Glomerular visceral epithelial cell (primary cell): ENCODE data around the gene PNPLA2.

Experiments
- DNase-seq: peaks from one replicate; pipeline ENCODE4 v3.0.0-alpha.2; 2016; ENCODE audit errors: extremely low spot score

The PNPLA2 gene

DNA sequence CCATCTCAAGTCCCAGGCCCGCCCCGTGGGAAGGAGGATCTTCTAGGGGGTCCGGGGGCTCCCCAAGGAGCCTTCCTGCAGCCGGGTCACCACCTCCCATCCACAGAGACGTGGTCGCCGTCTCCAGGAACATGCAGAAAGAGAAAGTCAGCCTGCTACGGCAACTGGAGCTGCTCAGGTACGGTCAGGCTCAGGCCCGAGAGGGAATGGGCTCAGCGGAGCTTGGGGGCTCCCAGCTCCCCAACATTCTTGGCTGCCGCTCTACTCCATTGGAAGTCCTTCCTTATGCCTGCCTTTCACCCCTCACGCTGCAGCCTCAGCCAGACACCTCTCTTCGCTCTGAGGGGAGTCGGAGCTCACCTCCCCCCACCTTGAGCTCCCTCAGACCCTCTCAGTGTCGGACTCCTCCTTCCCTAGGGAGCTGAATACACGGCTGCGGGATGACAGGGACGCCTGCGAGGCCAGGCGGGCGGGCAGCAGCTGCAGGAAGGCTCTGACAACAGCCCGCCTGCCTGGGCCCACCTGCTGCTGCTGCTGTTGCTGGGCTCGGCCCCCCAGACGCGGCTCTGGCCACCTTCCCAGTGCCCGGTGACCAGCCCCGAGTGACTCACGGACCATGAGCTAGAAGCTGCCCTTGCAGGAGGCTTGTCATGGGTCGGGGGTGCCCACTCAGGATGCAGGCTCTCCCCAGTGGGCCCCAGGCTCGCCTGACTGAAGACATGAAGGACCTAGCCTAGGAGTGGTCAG, 12.6 kb downstream of the PNPLA2 start:
- DNase-seq: peak; percentile 83

DNA sequence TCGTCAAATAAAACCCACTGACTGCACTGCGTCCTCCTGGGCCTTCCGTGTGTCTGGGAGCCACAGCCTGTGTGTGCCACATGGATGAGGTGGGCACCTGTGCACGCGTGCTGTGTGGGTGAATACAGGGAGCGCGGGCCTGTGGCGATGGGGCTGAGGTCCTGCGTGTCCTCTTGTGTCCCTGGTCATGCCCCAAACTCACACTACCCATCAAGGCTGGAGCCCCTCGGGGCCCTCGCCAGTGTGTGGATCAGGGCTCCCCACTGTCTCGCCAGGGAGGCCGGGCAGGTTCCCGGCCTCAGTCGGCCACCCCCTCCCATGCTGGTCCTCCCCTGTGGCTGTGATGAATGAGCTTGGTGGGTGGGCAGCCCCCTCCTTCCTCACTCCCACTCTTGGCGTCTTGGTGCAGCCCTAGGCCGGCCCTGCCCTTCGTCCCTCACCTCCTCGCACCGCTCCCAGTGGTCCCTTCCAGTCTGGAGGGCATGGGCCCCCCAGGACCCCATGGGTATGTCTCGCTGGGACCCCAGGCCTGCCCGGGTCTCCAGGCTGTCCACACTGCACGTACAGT, 13.3 kb downstream of the PNPLA2 start:
- DNase-seq: no peak

DNA sequence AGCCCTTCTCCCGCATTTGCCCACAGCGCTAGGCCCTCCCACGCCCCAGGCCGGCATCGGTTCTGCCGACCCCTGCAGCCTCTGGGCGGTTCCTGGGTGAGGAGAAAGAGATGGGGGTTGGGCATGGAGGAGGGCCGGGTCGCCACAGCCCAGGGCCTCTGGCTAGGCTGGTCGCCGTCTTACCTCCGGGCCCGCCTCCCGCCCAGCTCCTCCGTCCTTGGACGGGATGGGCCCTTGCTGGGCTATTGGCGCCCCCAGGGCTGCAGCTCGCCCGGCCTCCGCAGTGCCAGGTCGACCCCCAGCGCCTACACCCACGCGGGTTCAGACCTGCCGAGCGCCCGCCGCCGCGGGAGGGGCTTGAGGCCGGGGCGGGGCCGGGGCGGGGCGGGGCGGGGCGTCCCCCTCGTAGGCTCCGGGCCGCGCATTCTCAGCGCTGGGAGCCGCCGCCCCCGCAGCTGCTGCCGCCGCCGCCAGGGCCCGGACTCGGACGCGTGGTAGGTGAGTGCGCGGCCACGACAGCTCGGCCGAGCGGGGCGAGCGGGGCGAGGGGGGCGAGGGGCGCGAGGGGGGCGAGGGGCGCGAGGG, 13.9 kb downstream of the PNPLA2 start, which contains the start of gene CD151:
Gene CD151 (plus strand): TSS at position 424 of the 585 bp plus-strand sequence. CDS start 3,118 bp downstream, outside the sequence.
- peak; percentile 72 for DNase-seq

DNA sequence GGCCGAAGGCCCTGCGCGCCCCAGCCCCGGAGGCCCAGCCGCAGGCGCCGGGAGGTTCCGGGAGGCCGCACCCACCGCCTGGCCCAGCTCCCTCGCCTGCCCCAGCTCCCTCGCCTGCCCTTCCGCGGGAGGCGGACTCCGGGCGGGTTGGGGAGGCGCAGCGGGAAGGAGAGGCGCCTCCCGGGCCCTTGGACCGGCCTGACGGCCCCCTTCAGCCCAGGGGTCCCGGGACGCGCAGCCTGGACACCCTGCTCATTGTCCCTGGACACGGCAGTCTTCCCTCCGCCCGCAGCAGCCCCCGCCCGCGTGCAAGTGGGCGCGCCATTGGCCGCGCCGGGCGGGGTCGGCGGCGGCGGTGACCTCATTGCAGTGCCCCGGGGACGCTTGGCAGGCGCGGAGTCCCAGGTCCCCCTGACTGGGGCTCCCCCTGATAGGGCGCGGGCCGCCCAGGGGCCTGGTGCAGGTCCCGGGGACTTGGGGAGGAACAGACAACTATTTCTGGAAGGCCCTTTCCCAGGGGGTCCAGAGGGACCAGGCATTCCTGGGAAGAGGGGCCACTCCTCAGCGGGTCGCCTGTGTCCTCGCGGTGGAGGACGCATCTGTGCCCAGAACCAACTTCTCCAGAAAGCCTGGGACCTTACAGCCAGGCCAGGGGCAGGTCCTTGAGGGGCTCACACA, 14.5 kb downstream of the PNPLA2 start:
- peak; percentile 63 for DNase-seq

DNA sequence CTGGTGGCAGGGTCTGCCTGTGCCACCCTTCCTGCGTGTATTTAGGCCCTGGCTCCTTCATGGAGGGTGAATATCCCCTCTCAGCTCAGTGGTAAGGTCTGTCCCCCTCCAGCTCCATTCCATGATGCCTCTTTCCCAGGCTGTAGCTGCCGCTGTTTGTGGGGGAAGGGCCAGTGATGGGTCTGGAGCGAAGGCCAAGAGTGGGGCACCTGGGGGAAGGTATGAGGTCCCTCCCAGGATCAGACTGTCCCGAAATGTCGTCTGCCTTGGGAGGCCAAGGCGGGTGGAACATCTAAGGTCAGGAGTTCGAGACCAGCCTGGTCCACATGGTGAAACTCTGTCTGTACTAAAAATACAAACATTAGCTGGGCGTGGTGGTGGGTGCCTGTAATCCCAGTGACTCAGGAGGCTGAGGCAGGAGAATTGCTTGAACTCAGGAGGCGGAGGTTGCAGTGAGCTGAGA, 15.2 kb downstream of the PNPLA2 start:
- no peak for DNase-seq

DNA sequence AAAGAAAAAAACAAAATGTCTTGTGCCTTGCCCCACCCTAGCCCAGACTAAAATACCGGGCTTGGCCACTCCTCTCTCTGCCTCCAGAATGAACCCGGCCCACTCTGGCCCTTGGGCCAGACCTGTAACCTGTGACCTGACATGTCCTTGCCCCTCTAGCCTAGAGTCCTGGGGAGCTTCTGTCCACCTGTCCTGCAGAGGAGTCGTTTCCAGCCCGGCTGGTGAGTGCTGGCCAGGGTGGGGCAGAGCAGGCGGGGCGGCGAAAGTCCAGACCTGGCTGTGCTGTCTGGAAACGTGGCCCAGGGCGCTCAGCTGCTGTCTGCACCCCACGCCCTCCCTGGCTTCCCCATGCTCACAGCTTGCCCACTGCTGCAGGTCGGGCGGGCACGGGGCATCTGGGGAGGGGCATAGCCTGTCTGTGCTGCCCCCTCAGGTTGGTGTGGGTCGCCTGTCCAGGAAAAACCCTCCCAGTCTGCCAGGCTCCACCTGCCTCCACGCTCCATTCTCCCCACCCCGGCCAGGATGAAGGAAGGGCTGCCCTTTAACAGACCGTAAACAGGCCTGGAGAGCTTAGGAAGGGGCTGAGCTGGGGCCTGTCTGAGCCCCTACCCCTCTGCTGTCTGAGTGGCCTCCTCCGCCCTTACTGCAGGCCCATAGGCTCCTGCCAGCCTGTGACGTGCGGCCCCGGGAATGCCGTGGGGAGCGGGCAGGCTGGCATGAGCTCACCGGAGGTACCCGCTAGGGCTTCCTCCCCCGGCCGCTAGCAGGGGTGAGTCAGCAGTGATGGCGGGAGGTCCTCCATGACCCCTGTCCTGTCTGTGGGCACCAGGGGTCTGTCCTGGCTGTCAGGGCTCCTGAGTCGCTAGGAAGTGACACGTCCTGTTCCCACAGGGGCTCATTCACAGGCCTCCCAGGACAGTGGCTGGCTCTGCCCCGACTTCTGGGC, 15.9 kb downstream of the PNPLA2 start:
- DNase-seq: peak; percentile 97

DNA sequence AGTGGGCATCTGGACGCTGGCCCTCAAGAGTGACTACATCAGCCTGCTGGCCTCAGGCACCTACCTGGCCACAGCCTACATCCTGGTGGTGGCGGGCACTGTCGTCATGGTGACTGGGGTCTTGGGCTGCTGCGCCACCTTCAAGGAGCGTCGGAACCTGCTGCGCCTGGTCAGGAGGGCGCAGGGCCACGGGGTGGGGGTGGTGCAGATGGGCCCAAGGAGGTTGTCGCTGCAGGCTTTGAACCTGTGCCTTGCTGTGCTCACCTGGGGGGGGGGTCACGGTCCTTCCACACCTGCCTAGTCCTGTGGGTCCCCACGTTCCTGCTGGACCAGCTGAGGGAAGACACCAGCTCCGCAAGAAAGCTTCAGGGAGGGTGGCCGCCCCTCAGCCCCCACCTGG, 17.6 kb downstream of the PNPLA2 start:
- no peak for DNase-seq

DNA sequence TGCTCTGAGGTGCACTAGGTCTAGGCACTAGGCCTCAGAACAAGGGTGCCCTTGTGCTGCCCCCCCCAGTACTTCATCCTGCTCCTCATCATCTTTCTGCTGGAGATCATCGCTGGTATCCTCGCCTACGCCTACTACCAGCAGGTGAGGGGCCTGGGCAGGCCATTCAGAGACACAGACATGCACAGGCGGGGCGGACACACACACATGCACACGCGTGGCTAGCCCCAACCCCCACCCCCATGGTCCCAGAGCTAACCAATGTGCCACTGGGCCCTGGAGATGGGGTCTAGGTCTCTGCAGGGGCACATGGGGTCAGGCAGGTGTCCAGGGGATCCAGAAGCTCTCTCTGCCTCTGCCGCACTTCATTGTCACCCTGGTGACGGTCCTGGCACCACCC, 18.0 kb downstream of the PNPLA2 start:
- DNase-seq: no peak

DNA sequence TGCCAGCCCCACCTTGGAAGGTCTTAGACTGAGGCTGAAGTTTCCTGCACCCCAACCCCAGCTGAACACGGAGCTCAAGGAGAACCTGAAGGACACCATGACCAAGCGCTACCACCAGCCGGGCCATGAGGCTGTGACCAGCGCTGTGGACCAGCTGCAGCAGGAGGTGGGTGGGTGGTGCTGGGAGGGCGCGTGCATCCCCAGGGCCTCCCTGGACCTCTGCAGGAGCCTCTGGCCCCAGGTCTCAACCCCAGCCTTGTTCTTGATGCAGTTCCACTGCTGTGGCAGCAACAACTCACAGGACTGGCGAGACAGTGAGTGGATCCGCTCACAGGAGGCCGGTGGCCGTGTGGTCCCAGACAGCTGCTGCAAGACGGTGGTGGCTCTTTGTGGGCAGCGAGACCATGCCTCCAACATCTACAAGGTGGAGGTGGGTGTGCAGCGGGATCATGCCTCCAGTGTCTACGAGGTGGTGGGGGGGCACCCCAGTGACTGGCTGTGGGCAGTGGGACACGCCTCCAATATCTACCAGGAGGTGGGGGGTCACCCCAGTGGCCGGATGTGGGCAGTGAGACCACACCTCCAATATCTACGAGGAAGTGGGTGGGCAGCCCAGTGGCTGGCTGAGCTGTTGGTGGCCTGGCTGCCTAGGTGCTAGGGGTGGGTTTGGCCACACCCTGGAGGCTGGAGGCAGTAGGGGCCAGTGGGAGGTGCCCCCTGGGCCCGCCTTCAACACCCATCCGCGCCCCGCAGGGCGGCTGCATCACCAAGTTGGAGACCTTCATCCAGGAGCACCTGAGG, 18.7 kb downstream of the PNPLA2 start:
- DNase-seq: no peak

DNA sequence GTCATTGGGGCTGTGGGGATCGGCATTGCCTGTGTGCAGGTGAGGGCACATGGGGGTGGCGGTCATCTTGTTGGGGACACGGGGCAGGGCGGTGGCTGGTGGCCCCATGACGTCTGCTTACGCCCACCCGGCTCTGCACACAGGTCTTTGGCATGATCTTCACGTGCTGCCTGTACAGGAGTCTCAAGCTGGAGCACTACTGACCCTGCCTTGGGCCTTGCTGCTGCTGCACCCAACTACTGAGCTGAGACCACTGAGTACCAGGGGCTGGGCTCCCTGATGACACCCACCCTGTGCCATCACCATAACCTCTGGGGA, 19.2 kb downstream of the PNPLA2 start:
- no peak for DNase-seq

DNA sequence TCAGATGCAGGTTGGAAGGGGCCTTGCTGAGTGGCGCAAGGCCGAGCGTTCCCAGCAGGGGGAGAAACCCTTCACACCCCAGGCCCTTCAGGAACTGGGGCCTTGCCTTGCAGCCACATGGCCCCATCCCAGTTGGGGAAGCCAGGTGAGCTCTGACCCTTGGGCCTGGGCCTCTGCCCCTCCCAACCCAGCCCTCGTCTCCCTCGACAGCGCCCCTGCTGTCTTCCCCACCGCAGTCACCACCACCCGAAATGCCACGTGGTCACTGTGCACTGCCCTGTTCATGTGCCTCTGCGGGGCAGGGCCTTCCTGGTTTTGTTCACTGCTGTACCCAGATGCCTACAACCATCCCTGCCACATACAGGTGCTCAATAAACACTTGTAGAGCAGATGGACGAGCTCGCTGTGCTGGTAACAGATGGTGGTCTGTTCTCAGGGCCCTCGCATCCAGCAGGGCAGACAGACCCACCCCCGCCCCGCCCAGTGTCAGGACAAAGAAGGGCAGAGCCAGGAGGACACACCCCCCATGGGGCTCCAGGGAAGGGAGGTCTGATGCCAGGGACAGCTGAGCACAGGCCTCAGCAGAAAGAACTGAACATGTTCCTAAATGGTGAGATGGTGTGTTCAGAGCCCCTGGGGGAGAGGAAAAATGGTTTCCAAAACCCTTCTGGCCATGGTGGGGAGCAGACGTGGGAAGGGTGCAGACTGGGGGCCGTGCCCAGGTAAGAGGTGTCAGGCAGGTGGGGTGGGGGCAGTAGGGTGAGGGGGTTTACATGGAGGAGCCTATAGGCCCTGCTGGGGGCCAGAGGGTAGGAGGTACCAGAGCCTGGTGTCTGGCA, 19.9 kb downstream of the PNPLA2 start:
- no peak for DNase-seq

DNA sequence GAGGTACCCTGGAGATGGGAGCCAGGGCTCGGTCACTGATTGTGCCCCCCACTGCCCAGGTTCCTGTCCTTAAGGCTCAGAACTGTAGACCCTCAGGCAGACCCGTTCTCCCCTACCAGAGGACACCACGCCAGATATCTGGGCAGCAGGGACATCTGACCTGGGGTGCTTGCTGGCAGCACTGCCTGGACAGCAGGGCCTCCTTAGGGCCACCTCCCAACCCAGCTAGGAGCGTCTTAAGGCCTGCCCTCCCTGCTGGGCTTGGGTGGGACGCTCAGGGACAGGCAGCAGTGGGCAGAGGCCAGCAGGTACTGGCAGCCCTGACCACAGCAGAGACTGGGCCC, 20.5 kb downstream of the PNPLA2 start:
- DNase-seq: no peak

DNA sequence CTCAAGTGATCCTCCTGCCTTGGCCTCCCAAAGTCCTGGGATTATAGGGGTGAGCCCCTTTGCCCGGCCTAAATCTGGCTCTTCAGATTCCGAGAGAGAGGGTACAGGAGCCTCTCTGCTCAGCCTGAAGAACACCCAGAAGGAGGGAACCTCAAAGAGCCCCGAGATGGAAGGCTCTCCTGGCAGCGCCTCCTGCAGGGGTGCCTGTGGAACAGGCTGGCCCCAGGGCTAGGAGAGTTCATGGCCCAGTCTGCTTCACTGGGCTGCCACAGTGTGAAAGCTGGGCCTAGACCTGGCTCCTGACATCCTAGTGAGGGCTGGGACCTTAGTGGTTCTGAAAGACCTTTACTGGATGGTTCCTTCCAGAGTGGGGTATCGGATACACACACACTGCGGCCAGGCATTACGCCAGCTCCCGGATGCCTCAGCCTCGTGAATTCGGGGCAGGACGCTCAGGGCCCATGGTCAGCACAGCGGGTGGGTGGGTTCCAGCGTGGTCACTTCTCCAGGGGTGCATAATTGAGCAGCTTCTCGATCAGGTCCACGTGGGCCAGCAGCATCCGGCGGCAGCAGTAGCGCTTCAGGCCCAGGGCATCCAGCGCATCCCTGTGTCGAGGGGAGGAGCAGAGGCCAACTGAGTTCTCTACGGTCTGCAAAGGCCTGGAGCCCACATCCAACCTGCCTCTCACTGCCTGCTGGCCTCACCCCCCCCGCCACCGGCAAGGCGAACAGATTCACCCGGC, 21.3 kb downstream of the PNPLA2 start:
- DNase-seq: no peak

DNA sequence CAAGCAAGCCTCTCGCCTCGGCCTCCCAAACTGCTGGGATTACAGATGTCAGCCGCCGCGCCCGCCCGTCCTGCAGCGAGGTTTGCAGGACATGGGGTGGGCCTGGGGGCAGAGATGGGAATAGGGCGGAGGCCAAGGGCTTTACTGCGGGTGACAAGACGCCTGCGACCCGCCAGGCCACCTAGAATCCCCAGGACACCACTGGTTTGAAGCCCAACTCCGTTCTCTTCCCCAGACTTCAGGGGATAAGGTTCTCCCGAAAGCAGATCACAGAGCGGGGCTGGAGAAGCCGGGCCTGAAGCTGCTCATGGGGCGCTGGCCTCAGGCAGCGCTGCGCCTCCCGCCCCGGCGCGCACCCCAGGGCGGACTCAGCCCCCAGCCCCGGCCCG, 23.3 kb downstream of the PNPLA2 start:
- no peak for DNase-seq

DNA sequence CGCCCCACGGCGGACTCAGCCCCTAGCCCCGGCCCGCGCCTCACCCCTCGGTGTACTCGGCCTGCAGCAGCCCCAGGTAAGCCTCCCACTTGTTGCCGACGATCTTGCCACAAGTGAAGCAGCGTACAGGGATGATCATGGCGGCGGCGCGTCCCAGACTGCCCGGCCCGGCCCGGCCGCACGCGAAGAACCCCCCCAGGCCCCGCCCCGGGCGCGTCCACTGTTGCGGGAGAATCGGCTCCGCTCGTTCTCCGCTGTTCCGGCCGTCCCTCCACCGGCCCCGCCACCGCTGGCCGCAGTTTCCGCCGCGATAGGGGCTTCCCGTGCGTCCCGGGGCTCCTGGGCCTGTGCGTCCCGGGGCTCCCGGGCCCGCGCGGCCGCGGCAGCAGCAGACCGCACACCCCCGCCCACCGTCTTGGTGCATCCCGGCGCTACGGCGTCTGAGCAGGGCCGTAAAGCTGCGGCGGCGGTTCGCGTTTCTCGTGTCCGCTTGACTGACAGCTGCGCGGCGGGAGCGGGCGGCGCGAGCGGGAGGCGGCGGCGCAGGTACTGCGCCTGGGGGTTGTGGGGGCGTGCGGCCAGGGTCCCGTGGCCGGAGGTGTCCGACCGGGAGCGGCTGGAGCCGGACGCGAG, 23.8 kb downstream of the PNPLA2 start, which contains the start of the genes POLR2L and TSPAN4:
Gene POLR2L (minus strand): TSS at position 160 of the 633 bp plus-strand sequence. CDS start 21 bp downstream, at position 139.
Gene TSPAN4 (plus strand): TSS at position 483 of the 633 bp plus-strand sequence. CDS start 7,453 bp downstream, outside the sequence.
- DNase-seq: peak; percentile 85

DNA sequence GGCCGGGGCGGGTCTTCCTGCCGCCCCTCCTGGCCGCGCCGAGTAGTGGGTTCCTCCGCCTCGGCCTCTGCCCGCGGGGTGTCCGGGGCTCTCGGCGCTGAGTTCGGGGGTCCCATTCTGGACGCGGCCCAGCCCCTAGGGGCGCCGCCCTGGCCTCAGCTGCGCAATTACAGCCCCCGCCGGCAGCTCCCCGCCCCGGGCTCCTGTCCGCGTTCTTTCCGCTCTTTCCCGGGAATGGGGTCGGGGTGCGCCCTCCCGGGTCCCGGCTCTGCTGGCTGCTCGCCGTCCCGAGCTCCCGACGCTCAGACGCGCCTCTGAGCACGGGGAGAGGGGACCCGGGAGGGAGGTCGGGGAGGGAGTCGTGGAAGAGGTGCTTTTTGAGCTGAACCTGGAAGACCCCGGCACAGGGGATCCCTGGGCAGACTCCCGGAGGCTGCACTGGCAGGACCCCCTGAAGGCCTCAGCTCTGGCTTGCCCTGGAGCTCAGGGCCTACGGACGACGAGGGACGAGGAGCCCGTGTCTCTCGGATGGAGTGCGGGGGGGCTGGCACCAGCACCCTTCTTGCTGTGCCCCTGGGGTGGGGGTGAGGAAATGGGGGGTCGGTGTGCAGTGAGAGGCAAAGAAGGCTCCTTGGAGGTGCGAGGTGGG, 24.5 kb downstream of the PNPLA2 start:
- no peak for DNase-seq

DNA sequence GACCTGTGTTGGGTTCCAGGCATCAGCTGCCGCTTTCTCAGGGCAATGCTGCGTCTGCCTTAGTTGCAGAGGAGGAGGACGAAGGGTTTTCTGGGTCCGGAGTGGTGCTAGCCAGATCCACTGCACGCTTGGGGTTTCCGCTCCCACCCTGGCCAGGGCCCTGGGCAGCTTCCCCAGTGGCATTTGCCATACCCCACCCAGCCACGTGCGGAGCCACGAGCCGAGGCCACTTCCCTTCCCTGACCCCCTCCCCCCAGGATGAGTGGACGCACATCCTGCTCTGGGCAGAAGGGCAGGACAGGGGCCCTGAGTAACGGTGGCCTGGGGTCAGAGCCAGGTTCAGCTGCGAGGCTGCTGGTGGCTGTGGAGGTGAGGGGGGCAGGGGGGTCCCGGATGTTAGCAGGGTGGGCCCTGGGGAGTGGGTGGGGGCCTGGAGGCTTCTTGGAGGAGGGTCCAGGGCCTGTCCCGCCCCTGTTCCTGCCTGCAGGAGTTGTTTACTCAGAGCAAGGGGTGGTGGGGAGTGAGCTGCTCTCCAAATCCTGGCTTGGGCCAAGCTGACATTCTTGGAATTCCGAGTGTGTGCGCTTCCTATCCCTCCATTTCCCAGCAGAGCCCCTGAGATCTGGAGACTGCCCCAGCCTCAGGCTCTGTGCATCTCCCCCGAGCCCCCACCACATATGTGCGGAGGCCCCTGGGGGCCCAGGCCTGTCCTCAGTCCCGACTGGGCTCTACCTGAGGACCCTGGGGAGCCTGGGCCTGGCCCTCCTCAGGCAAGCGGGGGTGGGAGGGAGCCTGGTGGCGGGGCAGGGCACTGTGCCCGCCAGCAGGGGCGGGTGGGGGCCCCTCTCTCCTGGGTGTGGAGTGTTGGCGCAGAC, 25.3 kb downstream of the PNPLA2 start:
- peak; percentile 92 for DNase-seq
